Suppressor macrophage (primary cell): ENCODE results near the gene RPTOR.

Experiments used
- DNase-seq, 4 experiments: peaks; one replicate each; pipeline ENCODE4 v3.0.0-alpha.2; 2020 to 2022

RPTOR gene

GRCh38 chr17:80645706-80646325, 101.2 kb downstream of the RPTOR start:
- no peak for DNase-seq

- no peak for DNase-seq
Measured at GRCh38 chr17:80646328-80646727, 101.7 kb downstream of the RPTOR start.

- no peak for DNase-seq
Measured at GRCh38 chr17:80647746-80648145, 103.1 kb downstream of the RPTOR start.

GRCh38 chr17:80649200-80649644, 104.6 kb downstream of the RPTOR start:
- no peak for DNase-seq

GRCh38 chr17:80649672-80650330, 105.2 kb downstream of the RPTOR start:
- DNase-seq = peak; percentile 79 to 90 (median 88)

GRCh38 chr17:80650331-80650672, 105.7 kb downstream of the RPTOR start:
- no peak for DNase-seq

GRCh38 chr17:80650751-80651518, 106.3 kb downstream of the RPTOR start:
- DNase-seq = no peak

- DNase-seq = no peak
Measured at GRCh38 chr17:80652756-80653330, 108.2 kb downstream of the RPTOR start.

- DNase-seq = no peak
Measured at GRCh38 chr17:80653856-80654255, 109.2 kb downstream of the RPTOR start.

GRCh38 chr17:80655608-80656007, 111.0 kb downstream of the RPTOR start:
- no peak for DNase-seq

GRCh38 chr17:80656590-80656989, 112.0 kb downstream of the RPTOR start:
- DNase-seq = no peak

GRCh38 chr17:80657561-80657960, 112.9 kb downstream of the RPTOR start:
- DNase-seq = no peak

- DNase-seq = no peak
Measured at GRCh38 chr17:80658821-80659220, 114.2 kb downstream of the RPTOR start.

- no peak for DNase-seq
Measured at GRCh38 chr17:80659651-80660050, 115.0 kb downstream of the RPTOR start.

- DNase-seq = no peak
Measured at GRCh38 chr17:80660527-80661198, 116.0 kb downstream of the RPTOR start.

GRCh38 chr17:80662557-80662956, 117.9 kb downstream of the RPTOR start:
- no peak for DNase-seq

- no peak for DNase-seq
Measured at GRCh38 chr17:80663781-80664206, 119.2 kb downstream of the RPTOR start.

- DNase-seq = peak in 1 of 4 experiments; percentile 23
Measured at GRCh38 chr17:80664217-80664790, 119.7 kb downstream of the RPTOR start.

GRCh38 chr17:80665792-80666191, 121.2 kb downstream of the RPTOR start:
- DNase-seq = no peak

- no peak for DNase-seq
Measured at GRCh38 chr17:80666867-80667266, 122.2 kb downstream of the RPTOR start.

- no peak for DNase-seq
Measured at GRCh38 chr17:80667462-80668277, 123.0 kb downstream of the RPTOR start.
